Stimulated activated CD4-positive, alpha-beta T cell treated with anti-CD3 and anti-CD28 coated beads, Interleukin-2, amount 100 ng/mL, for 24 hours (primary cell): ENCODE measurements around the gene ALDH1L1.
A peak's percentile ranks its signal among the peaks of the same experiment; 100 is the strongest.

Source experiments
- DNase-seq, 2 donors: peaks; one replicate each; pipeline ENCODE4 v3.0.0-alpha.2; 2020

Gene ALDH1L1

GRCh38 chr3:126117786-126118185 lies 62.6 kb downstream of the ALDH1L1 start:
- DNase-seq, result peak in 1 of 2 donors; percentile 5

GRCh38 chr3:126117212-126117611 lies 63.2 kb downstream of the ALDH1L1 start:
- DNase-seq, result no peak

- no peak for DNase-seq
These were observed 63.9 kb downstream of the ALDH1L1 start for GRCh38 chr3:126116526-126116925.

GRCh38 chr3:126114443-126115386 lies 65.7 kb downstream of the ALDH1L1 start:
- DNase-seq, result no peak

GRCh38 chr3:126113733-126114442 lies 66.5 kb downstream of the ALDH1L1 start:
- DNase-seq, result no peak

GRCh38 chr3:126113238-126113555 lies 67.2 kb downstream of the ALDH1L1 start:
- DNase-seq, result no peak

- no peak for DNase-seq
These were observed 67.7 kb downstream of the ALDH1L1 start for GRCh38 chr3:126112531-126113237.

- no peak for DNase-seq
These were observed 68.6 kb downstream of the ALDH1L1 start for GRCh38 chr3:126111566-126112475.

GRCh38 chr3:126111126-126111551 lies 69.2 kb downstream of the ALDH1L1 start:
- DNase-seq, result no peak

GRCh38 chr3:126110431-126111125 lies 69.8 kb downstream of the ALDH1L1 start:
- DNase-seq, result no peak

GRCh38 chr3:126109880-126110235 lies 70.5 kb downstream of the ALDH1L1 start:
- no peak for DNase-seq

GRCh38 chr3:126109146-126109879 lies 71.1 kb downstream of the ALDH1L1 start:
- no peak for DNase-seq

- no peak for DNase-seq
These were observed 71.7 kb downstream of the ALDH1L1 start for GRCh38 chr3:126108676-126109050.

- no peak for DNase-seq
These were observed 72.3 kb downstream of the ALDH1L1 start for GRCh38 chr3:126107957-126108675.

- no peak for DNase-seq
These were observed 73.0 kb downstream of the ALDH1L1 start for GRCh38 chr3:126107203-126107939.

- DNase-seq, result no peak
These were observed 73.8 kb downstream of the ALDH1L1 start for GRCh38 chr3:126106336-126107202.

GRCh38 chr3:126105691-126106187 lies 74.6 kb downstream of the ALDH1L1 start:
- DNase-seq, result no peak
